K562 treated with DMSO at 1 percent for 4 hours (cell line): Measurements from ENCODE around the gene TMEM40. TPM values are rescaled to one million over a fixed set of nuclear protein-coding genes. Genes with fewer than 3 reads are reported as not detected.

Source experiments
- total RNA-seq: library from RNA; unstranded; fragments of 300-600 nt; gene quantifications from 2 replicates; pipeline ENCODE4 v1.2.3, GENCODE V29; 2022; ENCODE audit not compliant: insufficient read depth

TMEM40 gene, protein sequence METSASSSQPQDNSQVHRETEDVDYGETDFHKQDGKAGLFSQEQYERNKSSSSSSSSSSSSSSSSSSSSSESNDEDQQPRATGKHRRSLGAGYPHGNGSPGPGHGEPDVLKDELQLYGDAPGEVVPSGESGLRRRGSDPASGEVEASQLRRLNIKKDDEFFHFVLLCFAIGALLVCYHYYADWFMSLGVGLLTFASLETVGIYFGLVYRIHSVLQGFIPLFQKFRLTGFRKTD
- total RNA-seq, result not detected in 2 replicates

DNA sequence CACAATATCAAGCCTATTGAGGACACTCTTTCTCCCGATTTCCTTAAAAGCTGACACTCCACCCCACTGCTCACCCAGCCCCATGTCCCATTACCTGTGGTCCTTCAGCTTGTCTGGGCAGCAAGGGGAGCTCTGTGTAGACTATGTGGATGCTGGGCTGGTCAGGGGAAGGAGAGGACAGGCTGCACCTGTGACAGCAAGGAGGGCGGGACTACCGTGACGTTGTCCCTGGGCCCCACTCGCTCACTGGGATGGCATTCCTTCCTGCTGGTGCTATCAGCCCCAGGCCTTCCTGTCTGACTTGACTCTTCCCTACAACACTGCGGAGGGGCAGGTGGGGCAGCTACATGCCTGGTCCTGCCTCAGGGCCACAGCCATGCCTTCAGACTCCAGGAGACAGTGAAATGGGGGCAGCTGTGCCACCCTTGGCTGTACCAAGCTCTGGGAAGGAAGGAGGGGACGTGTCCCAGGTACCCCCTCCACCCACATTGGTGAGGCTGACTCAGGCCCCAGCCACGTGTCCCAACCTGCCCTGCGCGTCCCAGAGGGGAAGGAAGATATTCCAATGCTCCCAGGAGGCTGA, at the start of gene TMEM40:
TMEM40 (minus strand) TSS at position 163 of the 583 bp plus-strand sequence. CDS start 9,427 bp downstream, outside the sequence.

DNA sequence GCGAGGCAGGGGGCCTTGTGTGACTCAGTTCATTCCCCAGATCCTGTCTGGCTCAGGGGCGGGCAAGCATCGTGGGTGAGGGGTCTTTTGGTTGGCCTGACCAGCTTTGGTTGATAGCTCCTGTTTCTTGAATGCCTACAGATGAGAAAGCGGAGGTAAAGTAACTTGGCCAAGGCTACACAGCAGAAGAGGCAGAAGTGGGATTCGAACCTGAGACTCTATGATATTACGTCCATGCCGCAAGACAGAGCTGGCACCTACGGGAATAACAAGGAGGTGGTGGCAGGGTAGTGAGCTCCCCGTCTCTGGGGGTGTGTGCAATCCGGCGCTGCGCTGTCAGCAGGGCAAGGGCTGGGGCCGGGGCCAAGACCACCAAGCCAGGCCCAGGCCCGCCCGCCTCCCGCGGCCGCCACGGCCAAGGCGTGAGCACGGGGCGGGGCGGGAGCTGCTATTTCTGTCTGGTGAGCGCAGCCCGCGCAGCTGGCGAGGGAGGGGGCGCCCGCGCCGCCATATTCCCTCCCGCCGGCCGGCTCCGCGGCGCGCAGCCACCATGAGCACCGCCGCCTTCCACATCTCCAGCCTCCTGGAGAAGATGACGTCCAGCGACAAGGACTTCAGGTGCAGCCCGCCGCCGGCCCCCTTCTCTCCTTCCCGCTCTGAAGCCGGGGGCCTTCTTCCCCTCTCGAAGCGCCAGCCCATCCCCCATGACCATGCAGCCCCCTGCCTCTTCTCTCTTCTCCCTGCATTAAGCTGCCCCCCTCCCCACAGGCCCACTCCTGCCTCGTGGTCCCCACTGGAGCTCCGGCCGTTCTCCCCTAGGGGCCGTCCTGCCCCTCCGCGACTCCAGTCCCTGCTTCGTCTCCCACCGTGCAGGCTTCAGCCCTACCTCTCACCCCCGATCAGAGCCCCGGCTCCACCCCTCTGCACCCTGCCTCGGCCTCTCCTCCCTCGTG, 37.4 kb upstream of the TMEM40 start, which contains the start of gene CAND2:
CAND2 (plus strand) TSS at position 510 of the 953 bp plus-strand sequence; CDS start at position 551, 41 bp downstream.

Other genes starting within 250 kb of the TMEM40 start
- not detected in 2 replicates for gene MKRN2OS, start 213.8 kb downstream of the TMEM40 start, total RNA-seq
- gene MKRN2, start 202.2 kb downstream of the TMEM40 start, total RNA-seq, result 30.1 and 33.7 TPM in 2 replicates
- gene RAF1, start 95.1 kb downstream of the TMEM40 start, total RNA-seq, result 56.1 and 69.2 TPM in 2 replicates
- 6.1 and 6.2 TPM in 2 replicates for gene CAND2, start 37.4 kb upstream of the TMEM40 start, total RNA-seq
- gene RPL32, start 82.3 kb upstream of the TMEM40 start, total RNA-seq, result 1,982 and 1,983 TPM in 2 replicates